Tibial artery (tissue), 4 donors: ENCODE results near the gene PRKACA.
A peak's percentile ranks its signal among the peaks of the same experiment; 100 is the strongest.

Experiments
- DNase-seq, 2 donors: peaks; one replicate each; pipeline ENCODE4 v3.0.0-alpha.2; 2019
- H3K27ac ChIP-seq, 2 donors: fragments of 200-600 bp; sonication (generic) in 1 of 2; 1 replicate in 1 of 2; 2 replicates in 1 of 2; pipeline ENCODE4 v1.5.1; 2018 to 2019; ENCODE audit warnings: mild to moderate bottlenecking in 1 of 2
- H3K27me3 ChIP-seq, 2 donors: fragments of 200-600 bp; sonication (generic) in 1 of 2; one replicate each; pipeline versions ENCODE4 v1.5.1 to v1.6.0; 2016 to 2019
- H3K36me3 ChIP-seq, 3 donors: fragments of 200-600 bp; sonication (generic) in 2 of 3; one replicate each; pipeline ENCODE4 v1.5.1; 2016 to 2019; ENCODE audit warnings: mild to moderate bottlenecking in 2 of 3
- H3K4me1 ChIP-seq, 4 donors: fragments of 200-600 bp; sonication (generic) in 2 of 4; 1 replicate in 3 of 4; 2 replicates in 1 of 4; pipeline ENCODE4 v1.5.1; 2016 to 2019
- H3K4me3 ChIP-seq, 2 donors: fragments of 200-600 bp; sonication (generic) in 1 of 2; 1 replicate in 1 of 2; 2 replicates in 1 of 2; pipeline ENCODE4 v1.5.1; 2018 to 2019; ENCODE audit warnings: mild to moderate bottlenecking in 2 of 2
- H3K9me3 ChIP-seq, 3 donors: fragments of 200-600 bp; sonication (generic) in 1 of 3; one replicate each; pipeline ENCODE4 v1.5.1; 2016 to 2019
- CTCF ChIP-seq, 2 experiments: fragments of 200-600 bp in 1 of 2; fragments of 450-650 bp in 1 of 2; IDR thresholded peaks; one replicate each; pipeline ENCODE4 v1.5.1; 2017 to 2019; ENCODE audit warnings: antibody characterized with exemption in 2 of 2, mild to moderate bottlenecking in 1 of 2, moderate library complexity in 1 of 2
- intact Hi-C: fragments of 100-400 bp; cut with DNase I; formaldehyde crosslinking; loops from one replicate; pipeline ENCODE4 v1.15.0; 2023; ENCODE audit warnings: low total_unique reads

PRKACA gene

GRCh38 chr19:14089662-14090508 is 27.7 kb downstream of the PRKACA start:
- peak overlapping the region; percentile 94 to 99 for H3K27ac ChIP-seq
- intact Hi-C loops: no loop called here
- H3K27me3 ChIP-seq: no peaks in the 10 kb centered on the region
- peaks cover 0 to 20% (median 15%) of the 10 kb centered on the region in 4 donors for H3K4me1 ChIP-seq
- TF ChIP-seq CTCF (IDR thresholded peaks at IDR 0.05): peak in 1 of 2 experiments; percentile 37
- H3K36me3 ChIP-seq: peaks cover 0 to 15% (median 11%) of the 10 kb centered on the region in 3 donors
- peak; percentile 47 to 71 for DNase-seq
- H3K4me3 ChIP-seq: peak overlapping the region; percentile 71 to 86
- H3K9me3 ChIP-seq: peaks cover 0 to 8% (median 0%) of the 10 kb centered on the region in 3 donors

DNA sequence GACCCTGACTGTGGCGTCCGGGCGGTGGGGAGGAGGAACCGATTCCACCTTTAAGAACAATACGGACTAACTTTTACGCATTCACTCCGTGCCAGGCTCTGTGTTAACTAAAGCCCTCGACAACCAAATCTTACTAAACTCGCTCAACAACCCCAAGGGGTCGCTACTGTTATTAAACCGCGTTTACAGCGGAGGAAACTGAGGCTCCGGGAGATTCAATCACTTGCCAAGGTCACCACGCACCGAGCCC is 28.2 kb downstream of the PRKACA start:
- Histone ChIP-seq H3K27me3 (no peaks in the 10 kb centered on the region), H3K36me3 (peaks cover 0 to 15% (median 11%) of the 10 kb centered on the region in 3 donors), H3K4me3 (peak overlapping the region; percentile 71 to 86), H3K4me1 (peaks cover 0 to 20% (median 15%) of the 10 kb centered on the region in 4 donors), H3K9me3 (peaks cover 0 to 8% (median 0%) of the 10 kb centered on the region in 3 donors), H3K27ac (peak overlapping the region; percentile 94 to 99)
- DNase-seq: no peak
- intact Hi-C loops: no loop called here
- no peak for TF ChIP-seq CTCF (IDR thresholded peaks at IDR 0.05)

DNA sequence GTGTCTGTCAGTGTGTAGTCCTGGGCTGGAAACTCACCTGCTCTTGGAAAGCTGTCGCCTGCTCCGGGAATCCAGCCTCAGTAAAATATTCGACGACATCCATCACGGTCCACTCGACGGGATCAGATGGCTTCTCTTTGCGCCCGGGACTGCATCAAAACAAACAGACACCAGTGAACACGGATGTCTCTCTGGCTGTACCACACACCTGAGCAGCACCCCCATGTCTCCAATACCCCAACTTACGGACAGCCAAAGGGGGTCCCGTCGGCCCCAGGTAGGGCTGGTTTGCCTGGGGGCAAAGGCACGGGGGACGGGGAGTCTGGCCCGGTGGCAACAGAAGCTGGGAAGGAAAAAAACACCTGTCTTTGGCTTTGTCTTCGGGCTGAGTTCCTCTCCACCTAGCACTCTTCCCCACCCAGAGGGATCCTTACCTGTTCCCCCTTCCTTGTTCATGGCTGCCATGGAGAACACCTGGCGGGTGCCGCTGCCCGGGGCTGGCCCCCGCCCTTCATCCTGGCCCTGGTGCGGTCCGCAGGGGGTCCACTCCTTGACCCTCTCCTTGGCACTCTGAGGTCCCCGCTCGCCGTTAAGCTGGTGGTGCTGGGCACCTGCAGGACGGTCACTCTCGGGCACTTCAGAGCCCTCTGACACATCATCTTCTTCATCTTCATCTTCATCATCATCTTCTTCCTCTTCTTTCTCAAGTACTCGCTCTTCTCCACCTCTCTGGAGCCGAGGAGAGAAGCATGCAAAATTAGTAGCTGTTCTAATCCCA is 28.7 kb downstream of the PRKACA start:
- DNase-seq: no peak
- no peaks in the 10 kb centered on the region for H3K27me3 ChIP-seq
- no peak for TF ChIP-seq CTCF (IDR thresholded peaks at IDR 0.05)
- intact Hi-C loops: no loop called here
- peak overlapping the region; percentile 71 to 86 for H3K4me3 ChIP-seq
- peaks cover 0 to 8% (median 0%) of the 10 kb centered on the region in 3 donors for H3K9me3 ChIP-seq
- H3K27ac ChIP-seq: peak overlapping the region; percentile 94 to 99
- peaks cover 0 to 21% (median 16%) of the 10 kb centered on the region in 4 donors for H3K4me1 ChIP-seq
- peaks cover 0 to 15% (median 11%) of the 10 kb centered on the region in 3 donors for H3K36me3 ChIP-seq

DNA sequence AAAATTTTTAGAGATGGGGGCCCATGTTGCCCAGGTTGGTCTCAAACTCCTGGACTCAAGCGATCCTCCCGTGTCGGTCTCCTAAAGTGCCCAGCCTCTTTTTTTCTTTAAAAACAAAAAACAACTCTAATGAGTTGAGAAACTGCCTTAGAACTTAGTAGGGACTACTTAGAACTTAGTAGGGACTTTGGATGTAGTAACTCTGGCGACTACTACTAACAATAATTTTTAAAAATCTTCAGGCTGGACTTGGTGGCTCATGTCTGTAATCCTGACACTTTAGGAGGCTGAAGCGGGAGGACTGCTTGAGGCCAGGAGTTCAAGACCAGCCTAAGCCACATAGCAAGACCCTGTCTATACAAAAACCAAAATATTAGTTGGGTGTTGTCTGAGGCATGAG is 31.5 kb downstream of the PRKACA start:
- DNase-seq: no peak
- H3K4me1 ChIP-seq: peaks cover 0 to 26% (median 19%) of the 10 kb centered on the region in 4 donors
- intact Hi-C loops: no loop called here
- H3K4me3 ChIP-seq: no peak overlapping the region
- H3K36me3 ChIP-seq: peaks cover 0 to 12% (median 11%) of the 10 kb centered on the region in 3 donors
- no peaks in the 10 kb centered on the region for H3K9me3 ChIP-seq
- H3K27me3 ChIP-seq: no peaks in the 10 kb centered on the region
- TF ChIP-seq CTCF (IDR thresholded peaks at IDR 0.05): no peak
- H3K27ac ChIP-seq: no peak overlapping the region

DNA sequence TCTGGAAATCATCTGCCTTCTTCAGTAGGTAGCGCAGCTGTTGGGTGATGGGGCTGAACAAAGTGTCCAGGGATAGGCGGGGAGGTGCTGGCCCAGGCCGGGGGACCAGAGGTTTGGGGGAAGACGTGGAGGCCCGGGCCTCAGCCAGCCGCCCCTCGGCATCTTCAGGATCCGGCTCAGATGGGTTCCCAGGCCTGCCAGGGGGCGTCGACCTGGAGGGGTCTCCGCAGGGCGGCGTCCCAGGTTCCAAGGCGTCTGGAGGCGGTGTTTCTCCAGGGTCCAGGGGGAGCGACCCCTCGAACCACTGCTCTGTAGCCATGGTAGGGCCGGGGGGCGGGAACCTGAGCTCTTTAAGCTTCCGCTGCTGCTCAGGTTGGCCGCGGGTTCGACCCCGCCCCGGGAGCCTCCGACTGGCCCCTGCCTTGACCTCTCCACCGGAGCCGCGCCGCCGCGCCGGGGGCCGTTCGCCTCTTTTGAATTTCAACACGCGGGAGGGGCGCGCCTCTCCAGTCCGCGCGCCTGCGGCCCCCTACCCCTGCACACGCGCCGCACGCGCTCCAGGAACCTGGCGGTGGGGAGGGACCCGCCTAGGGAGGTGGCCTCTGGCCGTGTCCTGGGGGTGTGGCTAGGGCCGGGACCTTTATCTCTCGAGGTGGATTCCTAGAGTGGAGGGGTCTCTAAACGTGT is 32.1 kb downstream of the PRKACA start, which contains the start of gene C19orf67:
TSS of gene C19orf67 (minus strand) at position 475 of the 687 bp plus-strand sequence. CDS start at position 319, 156 bp downstream.
- Histone ChIP-seq H3K27ac (no peak within 1 kb of the TSS), H3K36me3 (peaks cover 0 to 12% (median 11%) of the 10 kb centered on the region in 3 donors), H3K27me3 (no peaks in the 10 kb centered on the region), H3K4me3 (no peak within 1 kb of the TSS), H3K9me3 (no peaks in the 10 kb centered on the region), H3K4me1 (peaks cover 0 to 32% (median 24%) of the 10 kb centered on the region in 4 donors)
- intact Hi-C loops: no loop called here
- no peak for DNase-seq
- no peak for TF ChIP-seq CTCF (IDR thresholded peaks at IDR 0.05)
